H1 (cell line): ENCODE results near the gene NLRC5. TPM values are rescaled to one million over a fixed set of nuclear protein-coding genes. Genes with fewer than 3 reads are reported as not detected.

Experiments used
- CTCF ChIA-PET: fragments of 300-600 bp; sonication (Branson Sonifier 250); formaldehyde crosslinking; loops from one replicate; lab custom pipeline; 2021; ENCODE audit not compliant: partially characterized antibody; lab: Charles Lee
- POLR2A ChIA-PET: fragments of 300-600 bp; sonication (Branson Sonifier 250); formaldehyde crosslinking; loops from one replicate; lab custom pipeline; 2021; ENCODE audit warnings: inconsistent platforms; ENCODE audit not compliant: partially characterized antibody; lab: Charles Lee
- DNase-seq, 2 experiments: peaks; one replicate each; pipeline versions ENCODE4 v3.0.0 to v3.0.0-alpha.2; 2010 to 2022; ENCODE audit warnings: low spot score in 2 of 2, low read depth in 1 of 2, mixed read lengths in 1 of 2
- FAIRE-seq: peaks from 2 replicates; lab custom pipeline; 2011; peaks lifted over from hg19 to GRCh38; lab: Jason Lieb, UNC
- H2AFZ ChIP-seq: 2 replicates; pipeline ENCODE4 v1.8.1; 2012; ENCODE audit warnings: low read length, inconsistent platforms
- H2AK5ac ChIP-seq: 2 replicates; pipeline ENCODE4 v1.6.1; 2013; ENCODE audit warnings: low read depth, low read length
- H2BK120ac ChIP-seq: replicated peaks from 2 replicates; pipeline ENCODE3; 2013; ENCODE audit warnings: low read depth, low read length, inconsistent platforms
- H2BK12ac ChIP-seq: 2 replicates; pipeline ENCODE4 v1.6.1; 2013; ENCODE audit warnings: low read depth, low read length
- H2BK15ac ChIP-seq: 2 replicates; pipeline ENCODE4 v1.6.1; 2013; ENCODE audit warnings: low read length
- H2BK20ac ChIP-seq: 2 replicates; pipeline ENCODE4 v1.6.1; 2013; ENCODE audit warnings: low read length
- H2BK5ac ChIP-seq: 2 replicates; pipeline ENCODE4 v1.6.1; 2013; ENCODE audit warnings: low read depth, low read length
- H3K14ac ChIP-seq: 2 replicates; pipeline ENCODE4 v1.6.1; 2013; ENCODE audit warnings: inconsistent platforms; ENCODE audit not compliant: insufficient read length
- H3K18ac ChIP-seq: 2 replicates; pipeline ENCODE4 v1.6.1; 2013; ENCODE audit warnings: low read length; ENCODE audit errors: extremely low read depth
- H3K23ac ChIP-seq: 2 replicates; pipeline ENCODE4 v1.6.1; 2013; ENCODE audit warnings: inconsistent platforms; ENCODE audit not compliant: insufficient read length
- H3K23me2 ChIP-seq: 2 replicates; pipeline ENCODE4 v1.6.1; 2013; ENCODE audit warnings: low read depth, low read length
- H3K27ac ChIP-seq: 2 replicates; pipeline ENCODE4 v1.6.1; 2011; ENCODE audit warnings: low read depth, low read length, inconsistent platforms
- H3K27me3 ChIP-seq, 4 experiments: replicated peaks in 1 of 4; 1 replicate in 1 of 4; 2 replicates in 3 of 4; pipeline versions ENCODE4 v1.6.1 to v1.8.1; 2011 to 2013; ENCODE audit warnings: low read length in 3 of 4, mild to moderate bottlenecking in 3 of 4, inconsistent platforms in 2 of 4, mixed read lengths in 2 of 4, moderate library complexity in 1 of 4; ENCODE audit not compliant: control insufficient read depth in 3 of 4, insufficient read depth in 3 of 4; ENCODE audit errors: extremely low read depth in 1 of 4
- H3K36me3 ChIP-seq, 4 experiments: 2 replicates each; pipeline versions ENCODE4 v1.6.1 to v1.8.1; 2011 to 2013; ENCODE audit warnings: mild to moderate bottlenecking in 4 of 4, low read length in 3 of 4, moderate library complexity in 2 of 4, control low read depth in 1 of 4, inconsistent platforms in 1 of 4; ENCODE audit not compliant: insufficient read depth in 4 of 4, control insufficient read depth in 2 of 4
- H3K4ac ChIP-seq: replicated peaks from 2 replicates; pipeline ENCODE3; 2013; ENCODE audit warnings: low read length, low read depth, mixed read lengths, inconsistent platforms; ENCODE audit not compliant: insufficient read length
- H3K4me1 ChIP-seq, 4 experiments: replicated peaks in 1 of 4; 1 replicate in 1 of 4; 2 replicates in 3 of 4; pipeline versions ENCODE4 v1.6.1 to v1.8.1; 2011 to 2013; ENCODE audit warnings: low read length in 3 of 4, inconsistent platforms in 2 of 4, mixed read lengths in 1 of 4; ENCODE audit not compliant: insufficient read depth in 4 of 4, control insufficient read depth in 3 of 4
- H3K4me2 ChIP-seq, 2 experiments: 2 replicates each; pipeline versions ENCODE4 v1.6.1 to v1.8.1; 2011 to 2013; ENCODE audit warnings: low read depth in 2 of 2, low read length in 2 of 2, control low read depth in 1 of 2, inconsistent platforms in 1 of 2, mild to moderate bottlenecking in 1 of 2; ENCODE audit not compliant: insufficient read depth in 1 of 2
- H3K4me3 ChIP-seq, 4 experiments: fragments of 200-600, 300-600 bp in 1 of 4; sonication (generic), shearing (Covaris generic), sonication (Bioruptor Twin) in 1 of 4; 2 replicates each; pipeline versions ENCODE4 v1.5.1 to v1.8.1; 2011 to 2016; ENCODE audit warnings: low read length in 4 of 4, low read depth in 3 of 4, control low read depth in 2 of 4, inconsistent platforms in 2 of 4, mild to moderate bottlenecking in 2 of 4, mixed read lengths in 1 of 4, moderate library complexity in 1 of 4; ENCODE audit not compliant: insufficient read depth in 2 of 4; ENCODE audit errors: extremely low read depth in 1 of 4
- H3K56ac ChIP-seq: replicated peaks from 2 replicates; pipeline ENCODE3; 2013; ENCODE audit warnings: low read depth, mild to moderate bottlenecking, mixed read lengths, low read length, inconsistent platforms; ENCODE audit not compliant: insufficient read length
- H3K79me1 ChIP-seq: 2 replicates; pipeline ENCODE4 v1.6.1; 2013; ENCODE audit warnings: low read depth, low read length, control low read depth
- H3K79me2 ChIP-seq, 2 experiments: 2 replicates each; pipeline versions ENCODE4 v1.6.1 to v1.8.1; 2012 to 2013; ENCODE audit warnings: low read length in 2 of 2, mild to moderate bottlenecking in 2 of 2, inconsistent platforms in 1 of 2; ENCODE audit not compliant: insufficient read depth in 2 of 2, control insufficient read depth in 1 of 2
- H3K9ac ChIP-seq, 4 experiments: replicated peaks in 1 of 4; 1 replicate in 1 of 4; 2 replicates in 3 of 4; pipeline versions ENCODE4 v1.6.1 to v1.8.1; 2011 to 2013; ENCODE audit warnings: low read depth in 3 of 4, low read length in 3 of 4, control low read depth in 2 of 4, mild to moderate bottlenecking in 2 of 4, moderate library complexity in 2 of 4, inconsistent platforms in 1 of 4; ENCODE audit errors: extremely low read depth in 1 of 4
- H3K9me3 ChIP-seq, 2 experiments: 2 replicates each; pipeline versions ENCODE4 v1.6.1 to v1.8.1; 2012 to 2013; ENCODE audit warnings: mild to moderate bottlenecking in 2 of 2, moderate library complexity in 2 of 2, control low read depth in 1 of 2, inconsistent platforms in 1 of 2, low read depth in 1 of 2, low read length in 1 of 2, mixed read lengths in 1 of 2; ENCODE audit not compliant: insufficient read depth in 2 of 2
- H4K20me1 ChIP-seq, 2 experiments: replicated peaks in 1 of 2; 2 replicates each; pipeline versions ENCODE3 to v1.8.1; 2011 to 2013; ENCODE audit warnings: inconsistent platforms in 2 of 2, low read length in 2 of 2, mild to moderate bottlenecking in 1 of 2; ENCODE audit not compliant: insufficient read depth in 2 of 2, control insufficient read depth in 1 of 2
- H4K5ac ChIP-seq: 2 replicates; pipeline ENCODE4 v1.6.1; 2013; ENCODE audit warnings: low read length, low read depth, mixed read lengths, inconsistent platforms; ENCODE audit not compliant: insufficient read length
- H4K8ac ChIP-seq: 2 replicates; pipeline ENCODE4 v1.8.0; 2013; ENCODE audit warnings: mild to moderate bottlenecking, moderate library complexity, low read length, inconsistent platforms; ENCODE audit not compliant: insufficient read depth; ENCODE audit errors: extremely low read depth
- H4K91ac ChIP-seq: replicated peaks from 2 replicates; pipeline ENCODE3; 2013; ENCODE audit warnings: low read length, mixed read lengths, inconsistent platforms; ENCODE audit not compliant: insufficient read length
- EGR1 ChIP-seq: IDR thresholded peaks from 2 replicates; pipeline ENCODE4 v1.6.1; 2011; ENCODE audit warnings: low read depth, low read length, borderline replicate concordance
- RBBP5 ChIP-seq: IDR thresholded peaks from 2 replicates; pipeline ENCODE4 v1.7.1; 2012; ENCODE audit warnings: low read depth, mild to moderate bottlenecking, inconsistent platforms, low read length, moderate library complexity, borderline replicate concordance
- YY1 ChIP-seq: IDR thresholded peaks from 2 replicates; pipeline ENCODE4 v1.6.1; 2011; ENCODE audit warnings: low read depth, mild to moderate bottlenecking, low read length
- WGBS, 2 experiments: shearing (Covaris generic) in 1 of 2; methylation state at CpG; one replicate each; pipeline versions ENCODE4 v1.1.6 to v1.1.7; 2013 to 2015; ENCODE audit warnings: low lambda C conversion rate in 2 of 2, mixed read lengths in 2 of 2, inconsistent platforms in 1 of 2, low coverage in 1 of 2, missing lambda C conversion rate in 1 of 2; ENCODE audit not compliant: insufficient replicate concordance in 2 of 2, insufficient coverage in 1 of 2, insufficient read length in 1 of 2; ENCODE audit errors: extremely low coverage in 1 of 2, missing lambda C conversion rate in 1 of 2; 5-methylcytosine and 5-hydroxymethylcytosine counted together
- polyA plus RNA-seq, 7 experiments: library from polyadenylated mRNA; depleted of rRNA in 3 of 7; stranded (reverse) in 5 of 7; unstranded in 2 of 7; fragments of >200 nt in 5 of 7; fragments of 200-250 nt in 2 of 7; gene quantifications; 1 replicate in 5 of 7; 2 replicates in 1 of 7; 4 replicates in 1 of 7; pipeline versions ENCODE4 v1.2.1 to v1.2.3, GENCODE V29; 2011 to 2013; ENCODE audit warnings: missing spikeins in 2 of 7, mixed read lengths in 2 of 7
- total RNA-seq: library from RNA; stranded (reverse); fragmentation: NEBNext Ultra II Directional; extraction: Animal tissue kit (Norgen Biotek cat#: 25700); gene quantifications from 2 replicates; pipeline ENCODE4 v1.2.1, GENCODE V29; 2021

The NLRC5 gene
- total and polyA plus RNA-seq, 2 of the 8 experiments (the other 6 are each of a cell fraction or from before 2014, with no cell fraction given) = 2.2 to 3.2 TPM

- DNase-seq = no peak
- Histone ChIP-seq H2BK12ac (no peak overlapping the region), H2AK5ac (no peak overlapping the region), H3K79me2 (no peaks in the 10 kb centered on the region), H3K23me2 (peaks cover 16% of the 10 kb centered on the region; the same call in 1 of the 2 replicates), H3K56ac (no peak overlapping the region)
- POLR2A ChIA-PET = interaction anchor here (1.1 kb wide), 1 partner anchor 7 kb away, joined by 3 read pairs; no protein-coding TSS in a partner anchor
- TF ChIP-seq EGR1 (no peak), YY1 (no peak), RBBP5 (no peak)
- TF ChIP-seq, all 59 proteins: peak for 0
- no peak overlapping the region for H3K4ac ChIP-seq
- no peak overlapping the region for H3K18ac ChIP-seq
- no peak overlapping the region for H3K9ac ChIP-seq
- 0 out of 2 replicates have a peak overlapping the region, but pooled peaks have one; percentile 24 for H2BK5ac ChIP-seq
- H4K91ac ChIP-seq = no peak overlapping the region
- no peak for FAIRE-seq
- CTCF ChIA-PET = interaction anchor here (0.7 to 1.4 kb wide), 4 partner anchors 10 to 22 kb away, joined by 3 to 6 read pairs (median 4); partner anchors contain the start of gene CPNE2
- no peak overlapping the region for H2BK20ac ChIP-seq
- H3K23ac ChIP-seq = no peak overlapping the region
- H3K4me3 ChIP-seq = no peak overlapping the region
- WGBS, 2 experiments = 91% methylated on average over 2 of the region's 2 CpGs; no CpG with 5 or more reads in 1 of the 2 experiments
- no peaks in the 10 kb centered on the region for H3K36me3 ChIP-seq
- no peaks in the 10 kb centered on the region for H3K79me1 ChIP-seq
- H2BK120ac ChIP-seq = no peak overlapping the region
- H3K27ac ChIP-seq = no peak overlapping the region
- peaks cover 0 to 3% (median 0%) of the 10 kb centered on the region in 4 experiments; a peak in 1 of 7 replicates for H3K4me1 ChIP-seq
- no peak overlapping the region for H3K4me2 ChIP-seq
- no peak overlapping the region for H2BK15ac ChIP-seq
- H3K9me3 ChIP-seq = no peaks in the 10 kb centered on the region
- H2AFZ ChIP-seq = no peak overlapping the region
- H4K20me1 ChIP-seq = no peaks in the 10 kb centered on the region
- peak overlapping the region; percentile 29; the same call in 1 of the 2 replicates for H4K8ac ChIP-seq
- no peaks in the 10 kb centered on the region for H3K27me3 ChIP-seq
- no peak overlapping the region for H4K5ac ChIP-seq
- H3K14ac ChIP-seq = no peak overlapping the region
Observed at GRCh38 chr16:57070424-57070823, 81.1 kb downstream of the NLRC5 start.
